ENCODE measurements around the gene SLC13A1.

- no peak for TF ChIP-seq EZH2 (optimal IDR thresholded peaks at IDR 0.05; ENCODE audit: low read depth, low read length)
- TF ChIP-seq CTCF (IDR thresholded peaks at IDR 0.05; ENCODE audit: low read length), result no peak
Measured at GRCh38 chr7:123099712-123100111, 100.1 kb downstream of the SLC13A1 start.

Data from MM.1S (cell line).